ENCODE measurements around the gene SYT8. TPM values are rescaled to one million over a fixed set of nuclear protein-coding genes. Genes with fewer than 3 reads are reported as not detected.

SYT8 gene
- polyA plus RNA-seq, 1 donor from 2014 or later, result not detected

- no peak overlapping the region for H3K4me2 ChIP-seq (ENCODE audit: low read length)
- no peaks in the 10 kb centered on the region for H3K9me3 ChIP-seq (ENCODE audit: low read length)
- H2AFZ ChIP-seq (ENCODE audit: low read depth, low read length), result no peak overlapping the region
- H3F3A ChIP-seq (ENCODE audit: insufficient read depth, low read length, poor library complexity, severe bottlenecking), result no peaks in the 10 kb centered on the region
- no peaks in the 10 kb centered on the region for H3K79me2 ChIP-seq (replicated peaks; ENCODE audit: insufficient read depth, low read length)
- TF ChIP-seq SMC3 (conservative IDR thresholded peaks at IDR 0.05; ENCODE audit: poor library complexity), result no peak
- no peak for TF ChIP-seq EP300 (conservative IDR thresholded peaks at IDR 0.05; ENCODE audit: poor library complexity, severe bottlenecking)
- no peak for TF ChIP-seq RAD21 (conservative IDR thresholded peaks at IDR 0.05)
- no peak for TF ChIP-seq POLR2AphosphoS5 (IDR thresholded peaks at IDR 0.05)
- no peaks in the 10 kb centered on the region for H3K9me2 ChIP-seq (ENCODE audit: insufficient read depth, low read length)
- H3K4me3 ChIP-seq (ENCODE audit: low read length), result no peak overlapping the region
- no peaks in the 10 kb centered on the region for H3K27me3 ChIP-seq (ENCODE audit: insufficient read depth, low read depth, low read length)
- H3K9ac ChIP-seq (ENCODE audit: low read length), result no peak overlapping the region
- no peak overlapping the region for H3K27ac ChIP-seq (ENCODE audit: low read length)
- H3K36me3 ChIP-seq (ENCODE audit: insufficient read depth, low read length), result no peaks in the 10 kb centered on the region
- H4K20me1 ChIP-seq (ENCODE audit: insufficient read depth), result no peaks in the 10 kb centered on the region
Observed at GRCh38 chr11:1876361-1877063, 41.7 kb downstream of the SYT8 start.

DNA sequence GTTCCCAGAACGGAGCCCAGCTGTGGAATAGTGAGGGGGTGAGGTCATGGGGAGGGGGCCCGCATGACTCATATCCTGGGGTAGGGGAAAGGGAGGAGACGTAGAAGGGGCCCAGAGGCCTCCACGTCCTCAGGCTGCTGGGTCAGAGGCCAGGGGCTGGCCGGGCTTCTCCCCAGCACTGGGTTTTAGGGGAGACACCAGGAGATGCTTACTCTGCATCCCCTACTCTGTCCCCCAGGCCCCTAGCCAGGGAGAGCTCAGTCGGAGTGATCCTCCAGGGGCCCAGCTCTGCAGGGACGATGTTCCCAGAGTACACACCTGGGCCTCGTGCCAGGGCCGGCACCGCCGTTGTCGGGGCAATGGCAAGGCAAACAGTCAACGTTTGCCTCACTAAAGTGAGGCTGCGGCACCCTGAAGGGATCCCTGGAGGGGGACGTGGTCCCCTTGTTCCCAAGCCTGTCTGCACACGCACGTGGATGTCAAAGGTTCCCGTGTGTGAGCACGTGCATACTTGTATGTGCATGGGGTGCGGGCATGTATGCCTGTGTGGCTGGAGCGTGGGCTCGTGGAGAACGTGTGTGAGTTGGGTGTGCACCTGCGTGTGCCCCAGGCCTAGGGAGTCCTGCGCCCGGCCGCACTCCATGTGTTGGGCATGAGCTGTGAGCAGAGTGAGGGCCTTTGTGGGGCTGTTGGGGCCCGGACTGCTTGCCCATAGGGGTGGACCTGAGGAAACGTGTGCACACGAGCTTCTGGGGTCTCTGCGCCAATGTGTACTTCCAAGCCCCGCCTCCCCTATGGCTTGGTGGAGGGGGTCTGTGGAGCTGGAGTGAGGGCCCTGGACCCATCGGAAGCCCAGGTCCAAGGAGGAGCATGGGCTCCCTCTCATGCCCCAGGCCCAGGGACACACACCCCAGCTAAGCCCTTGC lies 42.7 kb downstream of the SYT8 start:
- no peak overlapping the region for H3K4me3 ChIP-seq (ENCODE audit: low read length)
- H3K9ac ChIP-seq (ENCODE audit: low read length), result no peak overlapping the region
- H2AFZ ChIP-seq (ENCODE audit: low read depth, low read length), result no peak overlapping the region
- no peaks in the 10 kb centered on the region for H3K9me2 ChIP-seq (ENCODE audit: insufficient read depth, low read length)
- H3K9me3 ChIP-seq (ENCODE audit: low read length), result no peaks in the 10 kb centered on the region
- H4K20me1 ChIP-seq (ENCODE audit: insufficient read depth), result no peaks in the 10 kb centered on the region
- H3K27me3 ChIP-seq (ENCODE audit: insufficient read depth, low read depth, low read length), result no peaks in the 10 kb centered on the region
- H3K27ac ChIP-seq (ENCODE audit: low read length), result no peak overlapping the region
- H3K4me2 ChIP-seq (ENCODE audit: low read length), result no peak overlapping the region
- TF ChIP-seq EP300 (conservative IDR thresholded peaks at IDR 0.05; ENCODE audit: poor library complexity, severe bottlenecking) (no peak), MXI1 (conservative IDR thresholded peaks at IDR 0.05; ENCODE audit: poor library complexity, severe bottlenecking) (no peak), TAF1 (IDR thresholded peaks at IDR 0.05; ENCODE audit: low read depth) (no peak), RAD21 (conservative IDR thresholded peaks at IDR 0.05) (no peak), POLR2AphosphoS5 (IDR thresholded peaks at IDR 0.05) (no peak), EZH2 (IDR thresholded peaks at IDR 0.05; ENCODE audit: borderline replicate concordance, insufficient read depth, low read length, poor library complexity, severe bottlenecking) (no peak), SMC3 (conservative IDR thresholded peaks at IDR 0.05; ENCODE audit: poor library complexity) (no peak)
- TF ChIP-seq, protein P1, sequence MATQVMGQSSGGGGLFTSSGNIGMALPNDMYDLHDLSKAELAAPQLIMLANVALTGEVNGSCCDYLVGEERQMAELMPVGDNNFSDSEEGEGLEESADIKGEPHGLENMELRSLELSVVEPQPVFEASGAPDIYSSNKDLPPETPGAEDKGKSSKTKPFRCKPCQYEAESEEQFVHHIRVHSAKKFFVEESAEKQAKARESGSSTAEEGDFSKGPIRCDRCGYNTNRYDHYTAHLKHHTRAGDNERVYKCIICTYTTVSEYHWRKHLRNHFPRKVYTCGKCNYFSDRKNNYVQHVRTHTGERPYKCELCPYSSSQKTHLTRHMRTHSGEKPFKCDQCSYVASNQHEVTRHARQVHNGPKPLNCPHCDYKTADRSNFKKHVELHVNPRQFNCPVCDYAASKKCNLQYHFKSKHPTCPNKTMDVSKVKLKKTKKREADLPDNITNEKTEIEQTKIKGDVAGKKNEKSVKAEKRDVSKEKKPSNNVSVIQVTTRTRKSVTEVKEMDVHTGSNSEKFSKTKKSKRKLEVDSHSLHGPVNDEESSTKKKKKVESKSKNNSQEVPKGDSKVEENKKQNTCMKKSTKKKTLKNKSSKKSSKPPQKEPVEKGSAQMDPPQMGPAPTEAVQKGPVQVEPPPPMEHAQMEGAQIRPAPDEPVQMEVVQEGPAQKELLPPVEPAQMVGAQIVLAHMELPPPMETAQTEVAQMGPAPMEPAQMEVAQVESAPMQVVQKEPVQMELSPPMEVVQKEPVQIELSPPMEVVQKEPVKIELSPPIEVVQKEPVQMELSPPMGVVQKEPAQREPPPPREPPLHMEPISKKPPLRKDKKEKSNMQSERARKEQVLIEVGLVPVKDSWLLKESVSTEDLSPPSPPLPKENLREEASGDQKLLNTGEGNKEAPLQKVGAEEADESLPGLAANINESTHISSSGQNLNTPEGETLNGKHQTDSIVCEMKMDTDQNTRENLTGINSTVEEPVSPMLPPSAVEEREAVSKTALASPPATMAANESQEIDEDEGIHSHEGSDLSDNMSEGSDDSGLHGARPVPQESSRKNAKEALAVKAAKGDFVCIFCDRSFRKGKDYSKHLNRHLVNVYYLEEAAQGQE (IDR thresholded peaks at IDR 0.05; ENCODE audit: borderline replicate concordance), result no peak
- TF ChIP-seq, protein P2, sequence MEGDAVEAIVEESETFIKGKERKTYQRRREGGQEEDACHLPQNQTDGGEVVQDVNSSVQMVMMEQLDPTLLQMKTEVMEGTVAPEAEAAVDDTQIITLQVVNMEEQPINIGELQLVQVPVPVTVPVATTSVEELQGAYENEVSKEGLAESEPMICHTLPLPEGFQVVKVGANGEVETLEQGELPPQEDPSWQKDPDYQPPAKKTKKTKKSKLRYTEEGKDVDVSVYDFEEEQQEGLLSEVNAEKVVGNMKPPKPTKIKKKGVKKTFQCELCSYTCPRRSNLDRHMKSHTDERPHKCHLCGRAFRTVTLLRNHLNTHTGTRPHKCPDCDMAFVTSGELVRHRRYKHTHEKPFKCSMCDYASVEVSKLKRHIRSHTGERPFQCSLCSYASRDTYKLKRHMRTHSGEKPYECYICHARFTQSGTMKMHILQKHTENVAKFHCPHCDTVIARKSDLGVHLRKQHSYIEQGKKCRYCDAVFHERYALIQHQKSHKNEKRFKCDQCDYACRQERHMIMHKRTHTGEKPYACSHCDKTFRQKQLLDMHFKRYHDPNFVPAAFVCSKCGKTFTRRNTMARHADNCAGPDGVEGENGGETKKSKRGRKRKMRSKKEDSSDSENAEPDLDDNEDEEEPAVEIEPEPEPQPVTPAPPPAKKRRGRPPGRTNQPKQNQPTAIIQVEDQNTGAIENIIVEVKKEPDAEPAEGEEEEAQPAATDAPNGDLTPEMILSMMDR (IDR thresholded peaks at IDR 0.05; ENCODE audit: poor library complexity, severe bottlenecking), result no peak
- H3K79me2 ChIP-seq (replicated peaks; ENCODE audit: insufficient read depth, low read length), result no peaks in the 10 kb centered on the region
- H3F3A ChIP-seq (ENCODE audit: insufficient read depth, low read length, poor library complexity, severe bottlenecking), result no peaks in the 10 kb centered on the region
- H3K36me3 ChIP-seq (ENCODE audit: insufficient read depth, low read length), result no peaks in the 10 kb centered on the region

All from neural cell (in vitro differentiated cells).